Measurements from ENCODE around the gene RIPOR2.

DNA sequence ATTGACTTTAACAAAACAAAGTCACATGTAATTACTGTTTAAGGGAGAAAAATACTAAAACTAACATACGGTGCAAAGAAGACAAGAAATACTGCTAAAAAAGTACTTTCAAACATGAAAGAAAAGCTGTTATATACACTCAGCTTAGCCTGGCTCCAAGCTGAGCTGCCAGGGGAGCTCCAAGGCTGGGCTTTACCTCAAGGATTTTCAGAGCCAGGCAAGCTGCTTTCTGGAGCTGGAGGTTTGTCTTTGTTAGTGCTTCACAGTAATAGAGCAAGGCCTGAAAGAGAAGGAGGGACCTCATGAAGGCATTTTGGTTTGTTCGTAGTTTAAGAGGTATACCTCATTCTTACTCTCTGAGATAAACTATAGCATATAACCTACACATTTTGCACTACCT is 117.4 kb downstream of the RIPOR2 start:
- TF ChIP-seq GATA2 (IDR thresholded peaks at IDR 0.05; ENCODE audit: low read depth, low read length): no peak
- no peak for TF ChIP-seq GATA3 (IDR thresholded peaks at IDR 0.05; ENCODE audit: low read depth, low read length)

All from SH-SY5Y (cell line).